NCI-H1417 (cell line): ENCODE measurements around the gene ANKAR.

Experiments used
- DNase-seq, 3 experiments: peaks; one replicate each; lab custom pipeline; 2025; lab: John Stamatoyannopoulos, UW

ANKAR gene

DNA sequence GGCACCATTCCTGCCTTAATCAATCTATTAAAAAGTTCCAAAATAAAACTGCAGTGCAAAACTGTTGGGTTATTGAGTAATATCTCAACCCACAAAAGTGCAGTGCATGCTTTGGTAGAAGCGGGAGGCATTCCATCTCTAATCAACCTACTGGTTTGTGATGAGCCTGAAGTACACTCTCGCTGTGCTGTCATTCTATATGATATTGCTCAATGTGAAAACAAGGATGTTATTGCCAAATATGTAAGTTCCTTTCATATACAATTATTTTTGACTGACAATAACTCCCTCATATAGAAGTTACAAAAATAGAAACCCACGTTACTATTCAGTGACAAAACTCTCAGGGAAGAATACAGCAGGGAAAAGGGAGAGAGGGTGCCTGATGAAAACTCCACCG is 45.1 kb downstream of the ANKAR start:
- DNase-seq: no peak

DNA sequence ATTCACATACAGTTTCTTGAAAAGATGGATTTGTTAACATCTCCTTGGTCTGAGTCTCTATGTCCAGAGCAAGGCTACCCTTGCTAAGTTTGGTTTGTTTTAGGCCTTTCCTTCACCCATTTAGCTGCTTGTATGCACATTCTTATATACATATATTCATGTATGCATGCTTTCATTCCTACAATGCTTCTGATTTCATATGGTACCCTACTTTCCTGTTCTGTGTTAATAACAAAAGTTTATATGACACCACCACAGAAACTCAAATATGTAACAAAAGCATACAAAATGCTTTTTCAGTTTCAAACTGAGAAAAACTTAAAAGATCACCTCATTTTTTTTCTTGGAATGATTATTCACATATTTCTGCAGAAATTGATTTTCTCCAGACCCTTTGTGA is 48.7 kb downstream of the ANKAR start:
- DNase-seq: no peak
